ENCODE results near the gene CXXC1.
A peak's percentile ranks its signal among the peaks of the same experiment; 100 is the strongest.
"Not testable (repeated sequence)": the region's sequence is repeated elsewhere in the genome, so short reads cannot be mapped to it uniquely, and the experiment has no call there.

The CXXC1 gene

GRCh38 chr18:50287441-50288347 lies at the start of gene CXXC1:
CXXC1 (minus strand) TSS chr18:50287692; CDS start chr18:50287589, 103 bp downstream.
- DNase-seq, result peak; percentile 100

GRCh38 chr18:50334546-50335152 lies 47.2 kb upstream of the CXXC1 start:
- no peak for DNase-seq

- no peak for DNase-seq
Observed at GRCh38 chr18:50331691-50332090, 44.2 kb upstream of the CXXC1 start.

GRCh38 chr18:50330176-50330575 lies 42.7 kb upstream of the CXXC1 start:
- DNase-seq, result no peak

GRCh38 chr18:50327983-50328382 lies 40.5 kb upstream of the CXXC1 start:
- no peak for DNase-seq

GRCh38 chr18:50320719-50321118 lies 33.2 kb upstream of the CXXC1 start:
- DNase-seq, result no peak

GRCh38 chr18:50315100-50315871 lies 27.8 kb upstream of the CXXC1 start:
- no peak for DNase-seq

GRCh38 chr18:50313873-50314460 lies 26.5 kb upstream of the CXXC1 start:
- no peak for DNase-seq

GRCh38 chr18:50313031-50313607 lies 25.6 kb upstream of the CXXC1 start:
- DNase-seq, result no peak

- no peak for DNase-seq
Observed at GRCh38 chr18:50312296-50313030, 25.0 kb upstream of the CXXC1 start.

GRCh38 chr18:50311650-50312049 lies 24.2 kb upstream of the CXXC1 start:
- no peak for DNase-seq

- DNase-seq, result no peak
Observed at GRCh38 chr18:50310080-50310479, 22.6 kb upstream of the CXXC1 start.

- not testable (repeated sequence) for DNase-seq
Observed at GRCh38 chr18:50308851-50309250, 21.4 kb upstream of the CXXC1 start.

- peak; percentile 96 for DNase-seq
Observed at GRCh38 chr18:50307738-50308470, 20.4 kb upstream of the CXXC1 start.

GRCh38 chr18:50307400-50307737 lies 19.9 kb upstream of the CXXC1 start:
- DNase-seq, result no peak

GRCh38 chr18:50306944-50307343 lies 19.5 kb upstream of the CXXC1 start:
- no peak for DNase-seq

- DNase-seq, result no peak
Observed at GRCh38 chr18:50301074-50301473, 13.6 kb upstream of the CXXC1 start.

GRCh38 chr18:50299626-50300388 lies 12.3 kb upstream of the CXXC1 start:
- DNase-seq, result no peak

- no peak for DNase-seq
Observed at GRCh38 chr18:50298443-50299284, 11.2 kb upstream of the CXXC1 start.
